GM21526 (cell line): Measurements from ENCODE around the gene PLCXD1.
"Not testable (repeated sequence)": the region's sequence is repeated elsewhere in the genome, so short reads cannot be mapped to it uniquely, and the experiment has no call there.

ENCODE experiments used
- ATAC-seq: cut with Tn5 transposase; IDR thresholded peaks from one replicate; pipeline ENCODE4 v1.9.1; 2021; ENCODE audit warnings: moderate library complexity; ENCODE audit not compliant: unreplicated experiment, low FRiP score

The PLCXD1 gene

GRCh38 chrX:281166-281999, at the start of gene PLCXD1:
PLCXD1 (plus strand) TSS chrX:281381; CDS start chrX:284188, 2,807 bp downstream.
- ATAC-seq = no peak

GRCh38 chrX:231637-232277, 49.4 kb upstream of the PLCXD1 start:
- ATAC-seq = peak; percentile 91

GRCh38 chrX:232278-232655, 48.9 kb upstream of the PLCXD1 start:
- ATAC-seq = peak; percentile 37

- ATAC-seq = not testable (repeated sequence)
Measured at GRCh38 chrX:236201-236600, 45.0 kb upstream of the PLCXD1 start.

GRCh38 chrX:250965-251364, 30.2 kb upstream of the PLCXD1 start:
- ATAC-seq = no peak

- ATAC-seq = not testable (repeated sequence)
Measured at GRCh38 chrX:251396-252243, 29.6 kb upstream of the PLCXD1 start.

- no peak for ATAC-seq
Measured at GRCh38 chrX:252244-252956, 28.8 kb upstream of the PLCXD1 start.

- no peak for ATAC-seq
Measured at GRCh38 chrX:252957-253291, 28.3 kb upstream of the PLCXD1 start.

- no peak for ATAC-seq
Measured at GRCh38 chrX:253451-254297, 27.5 kb upstream of the PLCXD1 start.

GRCh38 chrX:254630-255215, 26.5 kb upstream of the PLCXD1 start:
- ATAC-seq = no peak

- ATAC-seq = no peak
Measured at GRCh38 chrX:255923-256331, 25.3 kb upstream of the PLCXD1 start.

- ATAC-seq = not testable (repeated sequence)
Measured at GRCh38 chrX:257054-257453, 24.1 kb upstream of the PLCXD1 start.

- ATAC-seq = no peak
Measured at GRCh38 chrX:257681-258289, 23.4 kb upstream of the PLCXD1 start.

GRCh38 chrX:258291-259040, 22.7 kb upstream of the PLCXD1 start:
- no peak for ATAC-seq

- no peak for ATAC-seq
Measured at GRCh38 chrX:259692-260355, 21.4 kb upstream of the PLCXD1 start.

- ATAC-seq = no peak
Measured at GRCh38 chrX:261167-261918, 19.8 kb upstream of the PLCXD1 start.

GRCh38 chrX:261919-262352, 19.2 kb upstream of the PLCXD1 start:
- ATAC-seq = no peak
